Measurements from ENCODE around the gene CYTH4.

- TF ChIP-seq CTCF (IDR thresholded peaks at IDR 0.05) (no peak), POLR2AphosphoS5 (IDR thresholded peaks at IDR 0.05) (no peak), EP300 (IDR thresholded peaks at IDR 0.05) (no peak)
Observed at GRCh38 chr22:37319469-37319868, 37.2 kb downstream of the CYTH4 start.

Data from upper lobe of left lung (tissue), 4 donors.